Neuronal stem cell (in vitro differentiated cells): ENCODE results near the gene PLCH1.

ENCODE experiments used
- DNase-seq: peaks from one replicate; pipeline ENCODE4 v3.0.0-alpha.2; 2013; ENCODE audit warnings: low spot score
- H2AFZ ChIP-seq: one replicate; pipeline ENCODE4 v1.6.1; 2013; ENCODE audit warnings: mild to moderate bottlenecking, low read length, inconsistent platforms
- H2AK5ac ChIP-seq: 2 replicates; pipeline ENCODE4 v1.6.1; 2013; ENCODE audit warnings: low read depth, mild to moderate bottlenecking, inconsistent platforms, low read length, moderate library complexity, mixed read lengths
- H2BK120ac ChIP-seq: 2 replicates; pipeline ENCODE4 v1.6.1; 2013; ENCODE audit warnings: low read depth, mild to moderate bottlenecking, inconsistent platforms, low read length, moderate library complexity, mixed read lengths
- H2BK12ac ChIP-seq: one replicate; pipeline ENCODE4 v1.6.1; 2013; ENCODE audit warnings: low read length, inconsistent platforms
- H2BK15ac ChIP-seq: 2 replicates; pipeline ENCODE4 v1.6.1; 2013; ENCODE audit warnings: mild to moderate bottlenecking, low read length, inconsistent platforms, mixed read lengths
- H2BK5ac ChIP-seq: one replicate; pipeline ENCODE4 v1.6.1; 2013; ENCODE audit warnings: inconsistent platforms, mild to moderate bottlenecking, low read length, moderate library complexity
- H3K14ac ChIP-seq: one replicate; pipeline ENCODE4 v1.6.1; 2013; ENCODE audit warnings: low read length, inconsistent platforms
- H3K18ac ChIP-seq: 2 replicates; pipeline ENCODE4 v1.6.1; 2013; ENCODE audit warnings: low read length, inconsistent platforms
- H3K23ac ChIP-seq: 2 replicates; pipeline ENCODE4 v1.6.1; 2013; ENCODE audit warnings: low read depth, mild to moderate bottlenecking, mixed read lengths, low read length, inconsistent platforms; ENCODE audit not compliant: poor library complexity
- H3K27ac ChIP-seq: replicated peaks from 3 replicates; pipeline ENCODE4 v1.5.1; 2013; ENCODE audit warnings: low read length, inconsistent platforms
- H3K27me3 ChIP-seq, 3 experiments: 2 replicates each; pipeline ENCODE4 v1.6.1; 2013; ENCODE audit warnings: low read length in 3 of 3, mild to moderate bottlenecking in 2 of 3, inconsistent platforms in 1 of 3, low read depth in 1 of 3, mixed read lengths in 1 of 3, moderate library complexity in 1 of 3; ENCODE audit not compliant: control insufficient read depth in 3 of 3, insufficient read depth in 3 of 3
- H3K36me3 ChIP-seq, 2 donors: replicated peaks in 1 of 2; 2 replicates each; pipeline ENCODE4 v1.6.1; 2013; ENCODE audit warnings: low read length in 2 of 2; ENCODE audit not compliant: control insufficient read depth in 2 of 2, insufficient read depth in 2 of 2
- H3K4ac ChIP-seq: 2 replicates; pipeline ENCODE4 v1.6.1; 2013; ENCODE audit warnings: inconsistent platforms, mild to moderate bottlenecking, low read length, moderate library complexity
- H3K4me1 ChIP-seq, 2 donors: 1 replicate in 1 of 2; 2 replicates in 1 of 2; pipeline ENCODE4 v1.6.1; 2013; ENCODE audit warnings: low read length in 2 of 2, low read depth in 1 of 2; ENCODE audit not compliant: control insufficient read depth in 2 of 2, insufficient read depth in 1 of 2
- H3K4me2 ChIP-seq: one replicate; pipeline ENCODE4 v1.6.1; 2013; ENCODE audit warnings: mild to moderate bottlenecking, low read length, inconsistent platforms; ENCODE audit not compliant: insufficient read depth, poor library complexity, severe bottlenecking
- H3K4me3 ChIP-seq, 2 donors: 2 replicates each; pipeline ENCODE4 v1.5.1; 2013; ENCODE audit warnings: low read length in 2 of 2, mild to moderate bottlenecking in 2 of 2, inconsistent platforms in 1 of 2, moderate library complexity in 1 of 2
- H3K79me1 ChIP-seq: one replicate; pipeline ENCODE4 v1.6.1; 2013; ENCODE audit warnings: low read depth, mild to moderate bottlenecking, inconsistent platforms, low read length, moderate library complexity
- H3K9ac ChIP-seq: one replicate; pipeline ENCODE4 v1.6.1; 2013; ENCODE audit warnings: mild to moderate bottlenecking, low read depth, low read length, inconsistent platforms; ENCODE audit not compliant: poor library complexity
- H3K9me3 ChIP-seq, 2 donors: replicated peaks in 1 of 2; 2 replicates each; pipeline versions ENCODE3 to v1.6.1; 2013; ENCODE audit warnings: low read length in 2 of 2, mild to moderate bottlenecking in 2 of 2, inconsistent platforms in 1 of 2, low read depth in 1 of 2, mixed read lengths in 1 of 2, moderate library complexity in 1 of 2; ENCODE audit not compliant: control insufficient read depth in 2 of 2, insufficient read depth in 1 of 2
- H4K8ac ChIP-seq: one replicate; pipeline ENCODE4 v1.6.1; 2013; ENCODE audit warnings: low read depth, mild to moderate bottlenecking, inconsistent platforms, low read length, moderate library complexity
- H4K91ac ChIP-seq: one replicate; pipeline ENCODE4 v1.6.1; 2013; ENCODE audit warnings: low read length, low read depth, mild to moderate bottlenecking, inconsistent platforms; ENCODE audit not compliant: poor library complexity
- WGBS, 2 donors: extraction: QIAGEN DNeasy Blood & Tissue Kit; methylation state at CpG; one replicate each; pipeline ENCODE4 v1.1.7; 2013; ENCODE audit warnings: missing lambda C conversion rate in 2 of 2, mixed read lengths in 1 of 2; ENCODE audit not compliant: insufficient read length in 2 of 2, insufficient replicate concordance in 1 of 2; ENCODE audit errors: extremely low coverage in 2 of 2; 5-methylcytosine and 5-hydroxymethylcytosine counted together

The PLCH1 gene

GRCh38 chr3:155785662-155786295, 40.9 kb upstream of the PLCH1 start:
- Histone ChIP-seq H3K4me2 (no peak overlapping the region), H3K79me1 (no peaks in the 10 kb centered on the region), H3K23ac (no peak overlapping the region), H2BK12ac (no peak overlapping the region), H3K27ac (no peak overlapping the region), H2AFZ (no peak overlapping the region), H3K9me3 (peaks cover 0 to 8% of the 10 kb centered on the region in 2 donors), H3K4me1 (no peaks in the 10 kb centered on the region), H2BK15ac (no peak overlapping the region), H3K9ac (no peak overlapping the region), H2BK5ac (no peak overlapping the region), H3K18ac (no peak overlapping the region), H3K14ac (no peak overlapping the region), H3K27me3 (no peaks in the 10 kb centered on the region), H3K4me3 (no peak overlapping the region), H2BK120ac (no peak overlapping the region), H4K8ac (no peak overlapping the region), H4K91ac (no peak overlapping the region), H3K36me3 (peaks cover 0 to 7% of the 10 kb centered on the region in 2 donors), H3K4ac (no peak overlapping the region), H2AK5ac (no peak overlapping the region)
- DNase-seq: no peak

DNA sequence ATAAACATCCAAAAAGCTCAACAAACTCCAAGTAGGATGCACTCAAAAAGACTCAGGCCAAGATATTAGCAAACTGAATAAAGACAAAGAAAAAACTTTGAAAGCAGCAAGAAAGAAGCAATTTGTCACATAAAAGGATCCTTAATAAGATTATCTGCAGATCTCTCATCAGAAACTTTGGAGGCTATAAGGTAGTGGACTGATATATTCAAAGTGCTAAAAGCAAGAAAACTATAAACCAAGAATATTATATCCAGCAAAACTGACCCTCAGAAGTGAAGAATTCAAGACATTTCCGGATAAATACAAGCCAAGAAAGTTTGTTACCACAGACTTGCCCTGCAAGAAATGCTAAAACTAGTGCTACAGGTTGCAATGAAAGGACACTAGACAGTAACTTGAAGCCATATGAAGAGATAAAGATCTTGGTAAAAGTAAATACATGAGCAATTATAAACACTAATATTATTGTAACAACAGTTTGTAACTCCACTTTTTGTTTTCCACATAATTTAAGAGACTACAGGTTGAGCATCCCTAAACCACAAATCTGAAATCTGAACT, 37.6 kb upstream of the PLCH1 start:
- H3K27ac ChIP-seq: no peak overlapping the region
- H3K27me3 ChIP-seq: no peaks in the 10 kb centered on the region
- no peak overlapping the region for H2BK120ac ChIP-seq
- no peak overlapping the region for H3K14ac ChIP-seq
- no peak overlapping the region for H4K91ac ChIP-seq
- H3K36me3 ChIP-seq: peaks cover 0 to 15% of the 10 kb centered on the region in 2 donors
- H3K4ac ChIP-seq: no peak overlapping the region
- no peak overlapping the region for H3K4me2 ChIP-seq
- H4K8ac ChIP-seq: no peak overlapping the region
- H2BK15ac ChIP-seq: no peak overlapping the region
- H2AFZ ChIP-seq: no peak overlapping the region
- no peaks in the 10 kb centered on the region for H3K79me1 ChIP-seq
- H3K4me3 ChIP-seq: no peak overlapping the region
- H2BK12ac ChIP-seq: no peak overlapping the region
- no peak overlapping the region for H3K23ac ChIP-seq
- H3K9me3 ChIP-seq: peaks cover 0 to 11% of the 10 kb centered on the region in 2 donors
- no peak for DNase-seq
- WGBS, 2 donors: no CpG with 5 or more reads among the region's 1 CpG
- no peak overlapping the region for H3K9ac ChIP-seq
- no peak overlapping the region for H2BK5ac ChIP-seq
- no peak overlapping the region for H2AK5ac ChIP-seq
- no peaks in the 10 kb centered on the region for H3K4me1 ChIP-seq
- no peak overlapping the region for H3K18ac ChIP-seq

DNA sequence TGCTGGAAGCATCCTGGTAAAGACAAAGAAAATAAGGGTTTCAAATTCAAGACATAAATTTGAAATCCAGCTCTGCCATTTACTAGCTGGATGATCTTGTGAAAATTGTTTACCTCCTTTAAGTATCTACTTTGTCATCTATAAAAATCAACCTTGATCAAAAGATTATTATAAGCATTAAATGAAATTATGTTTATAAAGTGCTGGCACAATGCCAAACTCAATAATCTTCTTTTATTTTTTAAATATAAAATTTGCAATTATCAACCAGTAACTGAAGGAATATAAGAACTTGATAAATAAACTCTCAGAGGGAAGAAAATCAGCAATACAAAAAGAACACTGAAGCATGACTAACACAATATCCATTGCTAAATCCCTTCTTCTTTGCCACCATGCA, 35.4 kb upstream of the PLCH1 start:
- no peak overlapping the region for H2BK120ac ChIP-seq
- no peak overlapping the region for H2AK5ac ChIP-seq
- no peak overlapping the region for H2BK15ac ChIP-seq
- H3K18ac ChIP-seq: no peak overlapping the region
- DNase-seq: no peak
- H2BK5ac ChIP-seq: no peak overlapping the region
- H3K36me3 ChIP-seq: peaks cover 0 to 16% of the 10 kb centered on the region in 2 donors
- no peaks in the 10 kb centered on the region for H3K79me1 ChIP-seq
- H3K9me3 ChIP-seq: peaks cover 0 to 11% of the 10 kb centered on the region in 2 donors
- H2BK12ac ChIP-seq: no peak overlapping the region
- H4K8ac ChIP-seq: no peak overlapping the region
- no peaks in the 10 kb centered on the region for H3K4me1 ChIP-seq
- H3K9ac ChIP-seq: no peak overlapping the region
- H3K27ac ChIP-seq: no peak overlapping the region
- no peak overlapping the region for H2AFZ ChIP-seq
- no peaks in the 10 kb centered on the region for H3K27me3 ChIP-seq
- no peak overlapping the region for H3K4ac ChIP-seq
- H3K14ac ChIP-seq: no peak overlapping the region
- no peak overlapping the region for H4K91ac ChIP-seq
- H3K23ac ChIP-seq: no peak overlapping the region
- H3K4me3 ChIP-seq: no peak overlapping the region
- no peak overlapping the region for H3K4me2 ChIP-seq

DNA sequence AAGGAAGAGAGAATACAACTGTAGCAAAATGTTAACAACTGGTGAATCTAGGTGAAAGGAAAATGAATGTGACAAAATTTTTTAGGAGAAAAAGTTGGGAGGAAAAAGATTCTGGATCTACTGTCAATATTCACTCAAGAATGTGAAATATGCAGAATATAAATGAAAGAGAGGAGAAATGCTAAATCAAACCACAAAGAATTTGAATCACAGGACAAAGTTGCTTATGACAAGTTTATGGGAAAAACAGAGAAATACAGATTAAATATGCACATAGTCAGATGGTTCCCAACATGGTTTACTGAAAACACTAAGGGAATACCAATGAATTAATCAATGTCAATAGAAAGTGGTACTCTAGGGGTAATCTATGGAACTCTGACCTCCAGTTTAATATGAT, 33.6 kb upstream of the PLCH1 start:
- Histone ChIP-seq H4K8ac (no peak overlapping the region), H3K79me1 (no peaks in the 10 kb centered on the region), H3K4me1 (no peaks in the 10 kb centered on the region), H3K14ac (no peak overlapping the region), H3K4me2 (no peak overlapping the region), H3K4me3 (no peak overlapping the region), H3K27me3 (no peaks in the 10 kb centered on the region), H3K36me3 (peaks cover 0 to 25% of the 10 kb centered on the region in 2 donors), H2AFZ (no peak overlapping the region), H3K9me3 (peaks cover 0 to 11% of the 10 kb centered on the region in 2 donors), H2BK120ac (no peak overlapping the region), H3K27ac (no peak overlapping the region), H2AK5ac (no peak overlapping the region), H2BK12ac (no peak overlapping the region), H3K4ac (no peak overlapping the region), H2BK5ac (no peak overlapping the region), H4K91ac (no peak overlapping the region), H3K23ac (no peak overlapping the region), H2BK15ac (no peak overlapping the region), H3K9ac (no peak overlapping the region), H3K18ac (no peak overlapping the region)
- no peak for DNase-seq
